ENCODE data around the gene RNF220.
A peak's percentile ranks its signal among the peaks of the same experiment; 100 is the strongest.

The RNF220 gene

DNA sequence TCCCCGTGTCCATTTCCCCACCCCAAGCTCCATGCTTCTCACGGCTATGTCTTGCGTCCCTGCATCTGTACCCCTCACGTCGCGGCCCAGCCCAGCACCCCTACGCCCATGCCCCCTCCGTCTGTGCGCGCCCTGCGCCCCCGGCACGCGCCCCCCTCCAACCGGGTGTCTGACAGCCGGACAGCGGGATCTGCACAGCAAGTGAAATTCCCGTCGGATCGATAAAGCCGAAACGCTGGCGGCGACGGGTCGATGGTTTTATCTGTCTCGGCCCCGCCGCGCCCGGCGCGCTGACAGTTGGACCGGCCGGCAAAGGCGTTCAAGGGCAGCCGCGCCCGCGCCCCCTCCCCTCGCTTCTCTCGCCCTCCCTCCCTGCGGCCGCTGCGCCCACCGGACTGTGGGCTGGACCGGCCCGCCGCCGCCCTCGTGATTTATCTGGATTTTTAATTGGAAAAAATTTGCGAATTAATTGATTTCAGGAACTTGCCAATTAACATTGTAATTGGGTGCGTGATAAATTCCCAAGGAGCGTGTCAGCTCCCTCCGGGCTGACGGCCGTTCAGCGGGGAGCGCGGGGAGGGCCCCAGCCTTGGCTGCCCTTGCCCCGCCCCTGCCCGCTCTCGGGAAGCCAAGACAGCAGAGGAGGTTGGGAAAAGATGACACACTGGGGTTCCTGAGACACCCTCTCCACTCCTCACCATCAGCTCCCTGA is 212.1 kb downstream of the RNF220 start:
- no peak for DNase-seq

DNA sequence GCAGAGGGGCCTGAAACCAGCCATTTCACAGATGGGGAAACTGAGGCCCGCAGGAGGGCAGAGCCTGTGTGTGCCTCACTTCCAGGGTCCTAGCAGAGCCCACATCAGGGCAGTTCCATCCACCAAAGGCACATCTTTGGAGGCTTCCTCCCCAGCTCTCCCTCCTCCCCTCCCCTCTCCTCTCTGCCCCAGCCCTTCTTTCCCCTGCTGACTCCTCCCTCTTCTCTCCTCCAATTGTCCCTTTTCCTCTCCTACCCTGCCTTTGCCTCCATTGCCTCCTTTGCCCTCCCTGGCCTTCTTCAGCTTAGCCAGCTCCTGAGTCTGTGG is 212.6 kb downstream of the RNF220 start:
- DNase-seq, result no peak

DNA sequence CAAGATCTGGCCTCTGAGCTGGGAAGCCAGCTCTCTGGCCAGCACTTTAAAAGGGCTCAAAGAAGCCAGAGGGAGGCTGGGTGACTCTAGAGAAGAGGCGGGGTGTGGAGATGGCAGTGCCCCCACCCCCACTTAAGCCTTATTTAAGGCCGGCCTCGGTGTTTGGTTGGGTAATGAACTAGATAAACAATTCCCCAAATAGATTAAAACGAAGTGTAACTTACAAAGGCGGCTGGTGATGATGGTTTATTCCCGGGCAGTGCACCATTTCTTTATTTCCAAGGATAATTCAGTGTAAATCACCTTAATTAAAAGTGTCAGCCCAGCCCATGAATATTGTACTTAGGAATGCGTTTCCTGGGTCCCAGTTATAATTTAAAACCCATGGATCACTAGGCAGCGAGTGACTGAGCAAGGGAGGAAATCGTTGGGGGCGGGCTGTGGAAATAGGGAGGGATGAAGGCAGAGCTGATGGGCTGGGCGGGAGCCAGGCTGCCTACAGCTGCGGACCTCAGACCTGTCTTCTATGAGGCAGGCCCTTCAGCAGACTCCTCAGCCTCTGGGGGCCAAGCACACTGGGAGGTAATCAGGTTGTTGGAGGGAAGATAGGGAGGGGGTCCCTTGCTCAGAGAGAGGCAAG is 214.3 kb downstream of the RNF220 start:
- no peak for DNase-seq

GRCh38 chr1:44620072-44620471 is 215.0 kb downstream of the RNF220 start:
- no peak for DNase-seq

DNA sequence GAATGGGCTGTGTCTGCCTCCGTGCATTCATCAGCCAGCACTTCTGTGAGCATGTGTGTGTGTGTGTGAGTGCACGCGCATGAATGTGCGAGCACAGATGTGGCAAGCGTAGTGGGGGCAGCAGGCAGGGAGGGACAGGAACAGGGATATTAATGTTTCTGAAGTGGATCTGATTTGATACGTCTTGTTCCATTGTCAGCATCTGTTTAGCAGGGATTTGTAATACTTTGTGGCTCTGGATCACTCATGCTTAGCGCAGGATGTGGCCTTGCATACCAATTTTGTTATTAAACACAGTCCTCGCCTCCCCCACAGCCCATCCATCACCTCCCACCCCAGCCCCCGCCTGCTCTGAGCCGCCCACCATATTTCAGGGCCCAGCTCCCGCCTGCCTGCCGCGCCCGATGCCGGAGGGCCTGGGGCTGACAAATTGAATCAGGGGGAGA is 216.8 kb downstream of the RNF220 start:
- no peak for DNase-seq

GRCh38 chr1:44624268-44624901 is 219.3 kb downstream of the RNF220 start:
- DNase-seq, result no peak

DNA sequence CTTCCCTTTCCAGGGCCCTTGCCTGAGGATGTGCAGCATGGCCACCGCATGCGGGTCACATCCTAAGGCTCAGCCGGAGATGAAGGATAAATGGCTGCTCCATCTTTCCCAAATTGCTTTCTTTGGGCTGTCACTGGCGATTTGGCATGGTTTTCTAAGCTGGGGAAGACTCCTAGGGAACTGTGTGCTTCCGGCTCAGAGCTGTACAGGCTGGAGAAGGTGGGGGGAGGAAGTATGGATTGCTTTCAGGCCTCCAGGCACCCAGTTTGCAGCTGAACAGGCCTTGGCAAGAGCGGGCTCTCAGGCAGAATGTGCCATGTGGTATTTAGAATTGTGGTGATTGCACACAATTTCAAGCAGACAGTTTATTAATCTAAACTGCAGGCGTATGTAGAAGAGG is 220.3 kb downstream of the RNF220 start:
- no peak for DNase-seq

GRCh38 chr1:44628962-44629756 is 224.1 kb downstream of the RNF220 start:
- no peak for DNase-seq

DNA sequence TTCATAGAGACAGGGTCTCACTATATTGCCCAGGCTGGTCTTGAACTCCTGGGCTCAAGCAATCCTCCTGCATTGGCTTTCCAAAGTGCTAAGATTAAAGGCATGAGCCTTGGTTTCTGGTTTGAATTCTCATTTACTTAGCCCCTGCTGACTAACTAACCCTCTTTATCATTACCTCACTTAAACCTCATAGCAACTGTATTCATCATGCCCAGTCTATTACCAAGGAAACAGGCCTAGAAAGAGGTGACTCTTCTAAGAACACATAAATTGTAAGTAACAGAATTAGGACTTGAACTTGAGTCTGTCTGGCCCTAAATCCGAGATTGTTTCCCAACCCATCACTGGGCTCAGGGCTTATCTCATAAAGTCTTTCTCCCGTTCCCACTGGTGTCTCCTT is 225.1 kb downstream of the RNF220 start:
- no peak for DNase-seq

- DNase-seq, result no peak
These were observed 226.2 kb downstream of the RNF220 start for GRCh38 chr1:44631333-44631646.

GRCh38 chr1:44631647-44632539 is 226.8 kb downstream of the RNF220 start:
- peak; percentile 95 for DNase-seq

- DNase-seq, result no peak
These were observed 227.5 kb downstream of the RNF220 start for GRCh38 chr1:44632598-44632997.

DNA sequence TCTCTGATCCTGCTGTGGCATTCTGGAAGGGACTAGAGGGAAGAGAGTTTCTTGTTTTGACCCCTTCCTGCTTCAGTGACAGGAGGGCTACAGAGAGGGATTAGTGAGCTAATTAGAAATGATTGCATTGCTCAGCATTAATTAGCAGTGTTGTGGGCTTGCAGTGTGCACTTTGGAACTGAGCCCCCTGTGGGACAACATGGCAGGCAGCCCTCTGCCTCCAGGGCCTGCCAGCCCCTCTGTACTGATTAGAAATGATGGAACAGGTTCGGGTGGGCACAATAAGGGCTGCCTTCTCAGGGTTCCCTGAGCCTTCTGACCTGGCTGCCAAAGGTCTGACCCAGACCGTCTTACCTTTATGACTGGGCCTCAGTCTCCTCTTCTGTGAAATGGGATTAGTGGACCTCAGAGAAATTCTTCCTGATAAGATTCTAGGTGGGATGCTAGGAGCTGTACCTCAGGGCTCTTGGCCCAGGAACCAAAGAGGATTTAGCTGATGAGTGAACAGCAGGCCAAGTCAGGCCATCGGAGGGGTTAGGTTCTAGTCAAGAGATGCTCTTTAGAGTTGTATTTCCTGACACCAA is 229.6 kb downstream of the RNF220 start:
- DNase-seq, result no peak

- no peak for DNase-seq
These were observed 230.4 kb downstream of the RNF220 start for GRCh38 chr1:44635439-44635838.

- no peak for DNase-seq
These were observed 231.1 kb downstream of the RNF220 start for GRCh38 chr1:44636083-44636687.

DNA sequence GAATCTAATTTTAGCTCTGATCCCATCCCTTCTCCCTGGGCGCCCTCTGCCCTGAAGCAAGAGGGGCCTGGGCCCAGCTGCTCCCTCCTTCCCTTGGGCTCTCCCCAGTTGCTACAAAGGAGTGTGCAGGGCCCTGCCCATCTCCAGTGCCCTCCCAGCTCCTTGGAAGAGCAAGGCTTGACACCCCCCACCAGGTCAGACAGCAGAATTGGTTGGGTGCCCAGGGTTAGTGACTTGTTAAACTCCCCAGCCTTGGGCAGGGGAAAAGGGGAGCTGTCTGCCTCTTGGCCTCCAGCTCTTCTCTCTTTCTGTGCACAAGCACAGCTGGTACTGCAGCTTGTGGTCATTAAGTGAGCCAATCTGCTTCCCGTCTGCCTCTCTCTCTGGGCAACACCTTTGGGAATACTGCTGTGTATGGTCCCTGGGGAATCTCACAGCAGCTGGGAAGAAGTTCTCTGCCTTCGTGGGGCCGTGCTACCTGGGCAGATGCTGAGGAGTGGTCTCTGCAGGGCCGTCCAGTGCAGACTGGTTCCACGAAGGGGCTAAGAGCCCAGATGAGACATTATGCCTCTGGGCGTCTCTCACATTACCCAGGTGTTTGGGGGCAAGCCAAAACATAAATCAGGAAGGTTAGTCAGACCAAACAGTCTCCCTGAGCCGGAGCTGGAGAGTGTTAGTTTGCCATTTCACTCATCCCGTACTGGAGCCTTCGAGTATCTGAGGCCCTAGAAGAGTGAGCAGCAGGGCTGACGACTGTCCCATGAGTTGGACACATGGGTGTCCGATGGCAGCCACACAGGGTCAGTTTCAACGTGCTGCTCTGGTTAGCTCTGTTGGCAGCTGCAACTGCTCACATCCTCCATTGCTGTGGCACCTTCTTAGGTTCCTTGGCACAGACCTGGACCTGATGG is 231.9 kb downstream of the RNF220 start:
- DNase-seq, result no peak

GRCh38 chr1:44637702-44638411 is 232.8 kb downstream of the RNF220 start:
- no peak for DNase-seq

- no peak for DNase-seq
These were observed 235.3 kb downstream of the RNF220 start for GRCh38 chr1:44640200-44640853.
